ENCODE measurements around the gene RDX.

RDX gene

DNA sequence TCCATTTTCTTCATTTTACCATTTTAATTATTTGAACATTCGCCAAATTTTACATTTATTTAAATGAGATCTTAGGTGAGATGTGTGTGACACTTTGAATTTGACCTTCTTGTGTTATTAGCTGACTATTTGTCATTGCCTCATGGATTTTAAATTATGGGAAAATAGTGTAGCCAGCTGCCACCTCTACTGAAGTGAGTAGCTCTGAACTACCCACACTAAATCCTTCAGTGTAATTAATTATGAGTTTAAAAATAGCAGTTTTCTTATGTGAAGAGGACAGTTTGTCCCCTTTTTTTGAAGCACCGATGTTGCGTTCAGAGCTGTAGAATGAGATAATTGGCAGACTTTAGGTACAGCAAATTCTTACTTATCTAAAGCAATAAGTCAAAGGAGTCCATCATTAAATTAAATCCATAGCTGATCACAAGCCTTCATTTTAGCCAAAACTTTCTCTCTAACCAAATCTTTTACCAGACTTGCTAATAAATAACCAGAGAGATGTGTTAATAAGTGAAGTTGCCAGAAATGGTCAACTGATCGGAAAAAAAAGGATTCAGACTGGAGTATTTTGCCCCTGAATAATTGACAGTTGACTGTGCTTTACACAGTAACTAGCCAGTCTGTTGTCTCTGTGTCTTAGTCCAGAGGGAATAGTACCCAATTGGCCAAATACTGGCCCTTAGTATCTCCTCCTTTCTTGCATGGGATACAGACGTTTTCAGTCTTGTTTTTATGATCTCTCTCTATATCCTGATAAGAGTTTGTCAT lies 128.2 kb downstream of the RDX start:
- DNase-seq, result no peak

DNA sequence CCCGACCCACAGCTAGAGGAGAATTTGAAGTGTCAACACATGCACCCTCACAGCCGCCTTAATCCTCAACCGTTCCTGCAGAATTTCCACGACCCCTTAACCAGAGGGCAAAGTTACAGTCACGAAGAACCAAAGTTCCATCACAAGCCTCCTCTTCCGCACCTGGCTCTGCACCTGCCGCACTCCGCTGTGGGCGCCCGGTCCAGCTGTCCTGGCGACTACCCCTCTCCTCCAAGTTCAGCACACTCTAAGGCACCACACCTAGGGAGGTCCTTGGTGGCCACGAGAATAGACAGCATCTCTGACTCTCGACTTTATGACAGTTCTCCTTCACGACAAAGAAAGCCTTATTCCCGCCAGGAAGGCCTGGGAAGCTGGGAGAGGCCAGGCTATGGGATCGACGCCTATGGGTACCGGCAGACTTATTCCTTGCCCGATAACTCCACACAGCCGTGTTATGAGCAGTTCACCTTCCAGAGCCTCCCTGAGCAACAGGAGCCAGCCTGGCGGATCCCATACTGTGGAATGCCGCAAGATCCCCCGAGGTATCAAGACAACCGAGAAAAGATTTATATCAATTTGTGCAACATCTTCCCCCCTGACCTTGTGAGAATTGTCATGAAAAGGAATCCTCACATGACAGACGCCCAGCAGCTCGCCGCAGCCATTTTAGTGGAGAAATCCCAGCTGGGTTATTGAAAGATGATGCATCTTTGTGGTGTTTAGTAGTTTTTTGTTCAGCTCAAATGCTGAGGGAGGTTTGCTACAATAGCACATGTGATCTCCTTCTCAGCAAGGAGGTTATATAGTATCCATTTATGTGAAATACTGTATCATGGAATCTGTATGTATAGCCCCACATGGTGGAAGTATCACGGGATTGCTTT lies 131.1 kb downstream of the RDX start:
- DNase-seq, result no peak

DNA sequence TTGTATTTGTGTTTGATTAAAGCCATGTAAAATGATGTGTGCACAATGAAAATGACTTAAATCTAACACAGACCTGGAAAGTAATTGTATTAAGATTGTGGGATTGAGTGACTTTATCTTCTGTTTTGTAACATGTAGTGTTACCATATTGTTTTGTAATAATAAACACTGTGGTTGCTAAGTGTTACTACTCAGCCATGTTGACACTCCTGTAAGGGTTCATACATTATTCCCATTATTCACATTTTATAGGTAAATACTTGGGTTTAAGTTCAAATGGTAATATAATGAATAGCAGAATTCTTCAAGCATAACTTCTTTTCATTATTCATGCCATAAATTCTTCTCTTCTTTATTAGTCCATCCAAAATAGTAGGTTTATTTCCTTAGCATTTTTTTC lies 134.2 kb downstream of the RDX start:
- no peak for DNase-seq

DNA sequence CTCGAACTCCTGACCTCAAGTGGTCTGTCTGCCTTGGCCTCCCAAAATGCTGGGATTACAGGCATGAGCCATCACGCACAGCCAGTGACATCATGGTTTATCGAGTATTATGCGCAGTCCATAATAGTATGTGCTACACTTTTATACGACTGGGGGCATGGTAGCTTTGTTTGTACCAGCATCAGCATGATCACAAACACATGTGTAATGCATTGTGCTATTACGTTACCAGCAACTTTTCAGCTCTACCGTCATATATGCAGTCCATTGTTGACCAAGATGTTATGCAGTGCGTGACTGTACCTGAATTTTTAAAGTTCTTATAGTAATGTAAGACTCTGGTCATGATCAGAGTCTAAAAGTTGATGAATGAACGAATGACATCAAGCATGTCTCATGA lies 135.4 kb downstream of the RDX start:
- no peak for DNase-seq

DNA sequence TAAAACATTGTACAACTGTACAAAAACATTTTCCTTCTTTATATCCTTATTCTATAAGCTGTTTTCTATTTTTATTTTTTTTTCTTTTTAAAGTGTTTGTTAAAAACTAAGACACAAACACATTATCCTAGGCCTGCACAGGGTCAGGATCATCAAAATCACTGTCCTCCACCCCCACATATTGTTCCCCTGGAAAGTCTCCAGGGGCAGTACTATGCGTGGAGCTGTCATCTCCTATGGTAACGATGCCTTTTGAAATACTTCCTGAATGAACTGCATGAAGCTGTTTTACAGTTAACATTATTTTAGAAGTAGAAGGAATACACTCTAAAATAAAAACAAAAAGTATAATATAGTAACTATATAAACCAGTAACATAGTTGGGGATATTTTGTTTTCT lies 136.0 kb downstream of the RDX start:
- no peak for DNase-seq

DNA sequence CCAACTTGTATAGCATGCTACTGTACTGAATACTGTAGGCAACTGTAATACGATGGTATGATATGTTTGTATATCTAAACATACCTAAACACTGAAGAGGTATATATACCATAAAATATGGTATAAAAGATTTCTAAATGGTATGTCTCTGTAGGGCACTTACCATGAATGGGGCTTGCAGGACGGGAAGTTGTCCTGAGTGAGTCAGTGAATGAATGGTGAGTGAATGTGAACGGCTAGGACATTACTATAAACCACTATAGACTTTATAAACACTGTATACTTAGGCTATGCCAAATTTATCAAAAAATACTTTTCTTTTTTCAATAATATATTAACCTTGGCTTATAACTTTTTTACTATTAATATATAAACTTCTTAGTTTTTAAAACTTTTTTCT lies 136.4 kb downstream of the RDX start:
- no peak for DNase-seq

DNA sequence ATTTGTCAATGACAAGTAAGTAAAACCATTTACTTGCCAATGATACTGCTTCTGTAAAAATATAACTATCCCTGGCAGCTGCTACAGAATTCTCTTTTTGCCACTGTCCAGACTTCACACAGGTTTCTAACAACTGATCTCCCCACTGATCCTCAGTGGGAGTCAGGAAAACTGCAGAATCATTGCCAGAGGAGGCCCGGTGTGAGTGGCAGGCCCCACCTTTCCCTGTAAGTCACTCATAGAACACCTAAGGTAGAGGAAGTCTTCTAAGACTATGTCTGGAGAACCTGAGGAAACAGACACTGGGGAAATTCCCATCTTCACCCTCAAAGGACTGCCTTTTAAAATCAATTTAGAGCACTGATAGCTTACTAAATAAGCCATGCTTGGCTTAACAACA lies 136.9 kb downstream of the RDX start:
- no peak for DNase-seq

DNA sequence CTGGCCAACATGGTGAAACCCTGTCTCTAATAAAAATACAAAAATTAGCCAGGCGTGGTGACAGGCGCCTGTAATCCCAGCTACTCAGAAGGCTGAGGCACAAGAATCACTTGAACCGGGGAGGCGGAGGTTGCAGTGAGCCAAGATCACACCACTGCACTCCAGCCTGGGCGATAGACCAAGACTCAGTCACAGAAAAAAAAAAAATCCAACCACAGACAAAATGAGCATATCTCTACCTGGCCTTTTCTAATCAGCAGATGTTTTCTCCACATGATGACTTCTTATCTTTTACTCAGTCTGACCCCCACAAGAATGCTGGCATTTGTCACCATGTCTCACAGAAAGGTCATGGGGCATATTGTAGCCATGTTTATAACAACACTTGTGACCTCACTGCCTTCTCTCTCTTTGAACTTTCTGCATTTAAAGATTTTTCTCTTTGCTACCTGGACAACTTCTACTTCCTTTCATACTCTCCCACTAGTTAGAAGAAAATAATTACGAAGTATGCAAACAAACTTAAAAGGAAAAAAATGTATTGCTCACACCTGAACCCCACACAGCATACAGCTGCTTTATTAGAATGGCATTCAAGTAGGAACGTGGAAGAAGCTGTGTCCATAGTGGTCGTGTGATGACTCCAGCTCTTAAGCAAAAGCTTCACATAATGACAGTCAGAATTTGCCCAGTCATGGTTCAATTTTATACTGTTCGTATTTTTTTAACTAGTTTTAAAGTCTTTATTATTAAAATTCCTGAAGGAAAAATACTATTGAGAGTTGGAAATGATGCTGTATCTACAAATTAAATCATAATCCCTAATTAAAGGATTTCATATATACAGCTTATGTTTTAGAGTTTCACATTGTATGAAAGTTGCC lies 137.9 kb downstream of the RDX start:
- no peak for DNase-seq

DNA sequence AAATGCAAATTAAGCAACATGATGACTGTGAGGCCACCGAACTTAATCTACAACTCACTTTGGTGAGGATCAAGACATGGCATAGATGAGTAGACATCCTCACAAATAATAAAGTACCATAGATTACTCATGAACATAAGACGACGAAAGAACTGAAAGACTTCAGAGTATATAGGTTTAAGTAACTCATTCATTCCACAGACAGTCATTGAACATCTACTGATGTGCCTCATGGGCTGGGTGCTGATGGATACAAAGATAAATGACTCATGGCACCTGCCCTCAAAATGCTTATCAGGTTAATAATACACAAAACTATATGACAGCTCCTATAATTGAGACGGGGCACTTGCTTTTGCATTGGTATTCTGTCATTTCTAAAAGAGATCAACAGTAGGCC lies 139.9 kb downstream of the RDX start:
- DNase-seq, result no peak

DNA sequence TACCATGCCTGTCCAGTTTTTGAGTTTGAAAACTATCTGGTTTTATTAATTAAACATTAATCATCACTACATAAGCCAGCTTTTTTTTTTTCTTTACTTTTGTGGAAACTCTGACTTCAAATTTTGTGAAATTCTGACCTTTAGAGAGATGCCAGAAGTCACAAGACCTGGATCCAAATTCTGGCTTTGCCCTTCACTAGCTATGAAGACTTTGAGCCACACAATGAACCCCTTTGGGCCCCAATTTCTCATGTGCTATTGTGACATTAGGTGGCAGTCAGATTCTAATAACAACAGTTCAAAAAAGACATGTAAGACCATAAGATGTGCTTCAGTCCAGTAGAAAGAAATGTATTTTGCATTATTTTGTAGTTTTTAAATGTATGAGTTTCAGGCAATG lies 142.9 kb downstream of the RDX start:
- no peak for DNase-seq

DNA sequence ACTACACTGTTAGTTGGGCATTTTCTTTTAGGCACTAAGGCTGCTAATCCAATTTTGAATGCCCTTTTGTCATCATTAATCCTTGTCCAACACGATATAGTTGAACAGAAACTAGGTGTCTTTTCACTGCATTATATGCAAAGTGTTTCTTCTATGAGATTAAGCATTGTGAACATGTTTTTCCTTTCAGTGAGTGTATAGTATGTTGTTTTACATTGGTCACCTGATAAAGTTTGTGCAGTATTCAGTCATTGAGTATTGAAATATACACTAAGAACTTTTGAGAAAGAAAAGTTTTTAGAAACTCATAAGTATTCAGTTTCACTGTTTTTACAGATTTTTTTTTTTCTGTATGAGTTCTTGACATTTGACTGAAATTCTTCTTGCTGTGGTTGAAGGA lies 144.2 kb downstream of the RDX start:
- DNase-seq, result no peak

DNA sequence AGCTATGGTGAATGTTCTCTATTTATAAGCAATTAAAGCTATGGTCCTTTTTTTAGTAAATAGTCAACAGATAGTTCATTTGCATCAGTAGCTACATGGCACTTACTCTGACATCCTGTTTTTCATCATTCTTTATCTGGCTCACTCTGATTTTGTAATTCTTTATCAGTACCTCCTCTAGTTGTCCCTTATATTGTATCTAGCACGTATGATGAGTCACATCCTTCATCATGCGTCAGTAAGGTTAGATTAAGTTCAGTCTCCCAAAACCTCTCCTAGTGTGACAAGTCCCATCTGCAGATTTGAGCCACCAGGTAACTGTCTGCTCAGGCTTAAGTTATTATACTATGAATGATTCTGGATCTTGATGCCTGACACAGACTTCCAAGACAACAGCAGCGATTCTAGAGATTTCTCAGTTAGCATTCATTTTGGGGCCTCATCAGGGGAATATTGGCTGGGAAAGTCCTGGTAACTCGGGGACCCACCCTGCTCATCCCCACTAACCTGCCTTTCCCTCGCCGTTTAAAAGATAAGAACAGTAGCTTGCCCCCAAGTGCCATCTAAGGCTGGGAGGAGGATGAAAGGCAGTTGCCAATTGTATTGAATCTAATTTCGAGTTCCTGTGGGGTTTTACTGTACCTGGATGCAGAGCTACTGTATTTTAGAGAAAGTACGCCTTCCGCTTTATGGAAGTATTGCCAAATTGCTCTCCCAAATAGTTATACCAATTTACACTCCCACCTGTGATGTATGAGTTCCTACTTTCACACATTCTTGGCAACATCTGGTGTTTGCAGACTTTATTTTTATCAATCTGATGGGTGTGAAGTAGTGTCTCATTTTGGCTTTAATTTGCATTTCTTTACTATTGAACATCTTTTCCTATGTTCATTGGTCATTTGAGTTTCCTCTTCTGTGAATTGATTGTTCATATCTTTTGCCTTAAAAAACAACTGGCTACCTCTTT lies 147.4 kb downstream of the RDX start:
- DNase-seq, result no peak

DNA sequence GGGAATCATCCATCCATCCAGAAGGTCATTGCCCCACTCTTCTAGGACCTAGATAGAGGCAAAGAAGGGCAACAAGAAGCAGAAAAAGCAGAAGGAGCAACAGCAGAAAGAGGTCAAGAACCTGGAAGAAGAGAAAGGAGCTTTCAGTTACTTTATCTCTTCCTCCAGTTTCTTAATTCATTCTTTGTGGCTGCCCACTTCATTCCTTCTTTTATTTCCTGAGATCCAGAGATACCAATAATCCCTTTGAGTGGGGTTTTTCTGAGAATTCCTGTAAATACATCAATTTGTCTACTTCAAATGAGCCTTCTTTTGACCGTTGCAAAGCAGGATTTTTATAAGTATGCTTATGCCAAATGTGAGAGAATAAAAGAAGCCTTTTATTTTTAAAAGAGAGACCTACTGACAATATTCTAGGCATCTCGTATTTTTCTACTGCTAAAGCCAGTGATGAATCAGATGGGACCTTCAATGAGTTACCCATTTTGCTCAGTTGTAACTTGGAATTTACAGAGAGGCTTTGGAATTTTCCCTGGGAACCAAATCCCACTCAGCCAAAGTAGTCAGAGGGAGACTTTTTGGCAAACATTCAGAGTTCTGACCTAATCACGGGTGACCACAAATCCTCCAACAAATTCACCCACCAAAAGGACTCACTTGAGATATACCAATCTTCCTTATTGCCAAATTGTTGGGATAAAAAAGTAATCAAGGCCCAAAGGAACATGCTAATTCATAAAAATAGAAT lies 148.3 kb downstream of the RDX start:
- DNase-seq, result no peak

DNA sequence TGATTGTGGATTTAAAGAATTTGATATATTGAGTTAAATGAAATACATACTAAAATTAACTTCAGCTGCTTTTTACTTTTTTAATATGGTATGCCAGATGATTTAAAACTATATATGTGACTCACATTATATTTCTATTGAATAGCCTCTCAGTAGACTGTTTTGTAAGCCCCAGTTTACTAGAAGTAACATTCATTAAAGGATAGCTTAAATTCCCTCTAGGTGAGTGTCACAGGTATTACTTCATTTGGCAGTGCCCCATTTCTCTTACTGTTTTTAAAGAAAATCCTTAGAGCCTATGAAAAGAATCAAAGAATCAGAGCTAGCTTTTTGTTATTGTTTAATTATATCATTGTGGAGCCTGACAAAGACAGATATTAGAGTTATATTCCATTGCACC lies 154.6 kb downstream of the RDX start:
- no peak for DNase-seq

DNA sequence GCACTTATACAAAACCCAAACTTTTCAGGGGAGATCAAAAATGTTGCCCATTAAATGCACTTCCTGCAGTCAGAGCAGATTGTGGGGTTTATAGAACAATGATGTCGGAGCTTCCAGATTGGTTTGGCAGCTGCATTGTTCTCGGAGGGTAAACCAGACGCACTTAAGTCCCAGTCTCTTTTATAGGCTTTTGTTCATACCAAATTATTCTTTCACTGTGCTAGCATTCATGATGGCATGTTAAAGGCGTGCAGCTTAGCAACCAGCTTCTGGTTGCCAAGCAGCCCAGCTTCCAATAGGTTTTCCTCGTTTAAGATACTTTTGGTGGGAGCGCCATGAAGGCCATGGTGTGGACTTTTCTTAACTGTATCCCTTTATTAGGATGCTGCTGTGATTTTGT lies 162.3 kb downstream of the RDX start:
- no peak for DNase-seq

DNA sequence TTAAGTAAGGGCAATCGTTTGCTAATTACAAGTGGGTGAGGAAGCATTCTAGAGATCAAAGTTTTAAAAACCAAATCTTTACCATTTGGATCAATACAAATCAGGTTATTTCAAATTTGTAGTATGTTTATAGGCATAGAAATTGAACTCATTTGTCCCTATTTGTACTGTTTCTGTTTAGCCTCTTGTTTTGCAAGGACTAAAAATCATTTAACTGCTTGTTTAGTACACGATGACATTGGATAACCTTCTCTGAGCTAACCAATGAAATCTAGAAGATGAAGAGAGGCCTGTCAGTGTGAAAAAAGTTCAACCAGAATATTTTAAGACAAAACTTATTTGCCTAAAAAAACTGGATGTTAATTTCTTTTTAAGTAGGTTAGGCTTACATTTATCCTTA lies 163.3 kb downstream of the RDX start:
- DNase-seq, result no peak

DNA sequence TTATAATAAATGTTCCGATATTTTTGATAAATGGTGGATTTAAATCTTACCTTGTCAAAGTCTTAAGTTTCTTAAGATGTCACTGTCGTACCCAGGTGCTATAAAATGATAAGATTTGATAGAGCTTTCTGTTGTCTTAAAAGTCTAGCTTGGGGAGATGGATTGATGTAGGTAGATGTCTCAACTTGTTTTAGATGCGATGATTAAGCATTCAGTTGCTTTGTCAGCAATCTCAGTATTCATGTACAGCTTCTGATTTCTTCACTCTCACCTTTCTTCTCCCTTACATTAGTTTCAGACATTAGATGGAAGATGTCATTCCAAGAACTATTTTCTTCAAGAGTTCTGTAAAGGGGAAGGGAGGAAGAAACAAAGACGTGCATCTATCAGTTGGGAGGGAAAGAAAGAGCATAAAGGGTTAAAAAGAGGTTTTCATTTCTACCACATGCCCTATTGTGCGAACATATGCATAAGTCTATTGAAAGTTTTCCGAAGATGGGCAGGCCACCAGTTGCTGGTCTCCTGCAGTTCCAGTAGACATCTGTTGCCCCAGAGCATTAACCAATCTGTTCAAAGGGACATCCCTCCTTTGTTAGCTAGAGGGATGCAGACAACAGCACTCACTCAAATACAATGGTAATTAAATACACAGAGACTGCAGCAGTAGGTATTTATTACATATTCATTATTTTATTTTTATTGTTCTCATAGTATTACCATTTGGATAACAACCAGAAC lies 164.9 kb downstream of the RDX start:
- no peak for DNase-seq

DNA sequence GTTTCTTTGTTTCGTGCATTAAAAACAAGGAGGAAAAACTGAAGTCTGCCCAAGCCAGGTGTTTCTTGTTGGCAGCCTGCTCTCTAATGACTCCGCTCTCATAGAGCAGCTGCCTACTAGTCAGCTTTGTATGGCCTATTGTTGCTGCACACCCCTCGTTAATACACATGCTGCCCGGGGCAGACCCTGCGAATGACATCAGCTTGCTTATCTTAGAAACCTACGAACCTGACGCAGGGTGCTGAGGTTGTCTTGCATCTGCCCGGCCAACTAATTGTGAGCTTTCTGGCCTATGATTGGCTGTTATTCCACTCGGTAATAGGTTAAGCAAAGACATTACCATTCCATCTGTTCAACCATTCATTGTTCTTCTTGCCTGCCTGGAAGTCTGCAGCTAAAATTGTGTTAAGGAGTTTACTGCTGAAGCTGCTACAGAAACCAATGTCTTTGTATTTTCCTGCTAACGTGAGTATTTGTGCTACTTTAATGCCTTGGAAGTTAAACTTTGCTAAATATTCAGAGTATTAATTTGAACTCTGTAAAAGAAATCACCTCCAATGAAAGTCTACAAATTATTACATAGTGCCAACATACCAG lies 165.7 kb downstream of the RDX start:
- no peak for DNase-seq

DNA sequence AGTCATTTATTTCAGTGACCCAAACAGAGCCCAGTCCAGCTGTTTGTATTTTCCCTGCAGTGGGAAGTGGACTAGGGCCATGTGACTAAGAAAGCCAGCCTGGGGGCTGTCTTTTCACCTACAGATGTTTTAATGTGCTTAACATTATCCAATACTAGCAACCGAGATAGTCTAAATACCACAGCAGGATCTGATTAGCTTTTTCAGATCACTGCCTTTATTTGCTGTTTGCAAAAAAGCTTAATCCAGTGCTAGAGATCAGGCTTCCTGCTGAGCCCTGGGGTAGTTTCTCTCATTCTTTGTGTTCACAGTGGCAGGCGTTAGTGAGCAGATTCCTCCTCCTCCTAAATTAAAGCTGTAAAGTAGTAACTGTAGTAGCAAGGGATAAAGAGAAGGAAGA lies 168.3 kb downstream of the RDX start:
- DNase-seq, result no peak

DNA sequence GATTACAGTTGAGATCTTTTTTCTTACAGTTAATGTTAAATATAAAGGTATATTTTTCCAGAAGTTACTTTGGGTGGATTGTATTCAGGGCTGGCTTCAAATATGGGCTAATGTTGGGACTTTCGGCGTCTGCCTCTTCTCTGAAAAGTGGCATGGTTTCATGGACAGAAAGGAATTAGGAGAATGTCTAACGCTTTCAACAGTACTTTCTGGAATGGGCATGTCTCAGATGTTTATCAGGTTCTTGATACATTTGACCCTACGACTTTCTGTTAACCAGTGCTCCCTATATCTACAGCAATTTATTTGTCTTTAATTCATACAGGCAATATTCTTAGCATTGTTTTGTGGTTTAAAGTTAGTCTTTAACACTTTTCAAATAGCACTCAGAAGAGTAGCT lies 169.5 kb downstream of the RDX start:
- no peak for DNase-seq
